Esophagus squamous epithelium (tissue), 4 donors: ENCODE measurements around the gene MLLT3.

Experiments
- CTCF ChIP-seq, 6 experiments: fragments of 450-650 bp in 4 of 6; fragments of 200-600 bp in 2 of 6; sonication (generic) in 2 of 6; IDR thresholded peaks; one replicate each; pipeline ENCODE4 v1.5.1; 2016 to 2019; ENCODE audit warnings: antibody characterized with exemption in 6 of 6, mild to moderate bottlenecking in 4 of 6, moderate library complexity in 4 of 6
- POLR2A ChIP-seq, 4 donors: fragments of 450-650 bp; IDR thresholded peaks; one replicate each; pipeline ENCODE4 v1.6.1; 2017; ENCODE audit warnings: antibody characterized with exemption in 4 of 4, mild to moderate bottlenecking in 4 of 4, moderate library complexity in 3 of 4

- TF ChIP-seq CTCF (IDR thresholded peaks at IDR 0.05) (no peak), POLR2A (IDR thresholded peaks at IDR 0.05) (no peak)
Observed at GRCh38 chr9:20662156-20662555, 39.9 kb upstream of the MLLT3 start.
